CD4-positive, alpha-beta T cell treated with Interleukin-17A for 1 hour (primary cell): Measurements from ENCODE around the gene MLLT10.
"Not testable (repeated sequence)": the region's sequence is repeated elsewhere in the genome, so short reads cannot be mapped to it uniquely, and the experiment has no call there.

Experiments
- DNase-seq: peaks from one replicate; pipeline ENCODE4 v3.0.0-alpha.2; 2020

MLLT10 gene

DNA sequence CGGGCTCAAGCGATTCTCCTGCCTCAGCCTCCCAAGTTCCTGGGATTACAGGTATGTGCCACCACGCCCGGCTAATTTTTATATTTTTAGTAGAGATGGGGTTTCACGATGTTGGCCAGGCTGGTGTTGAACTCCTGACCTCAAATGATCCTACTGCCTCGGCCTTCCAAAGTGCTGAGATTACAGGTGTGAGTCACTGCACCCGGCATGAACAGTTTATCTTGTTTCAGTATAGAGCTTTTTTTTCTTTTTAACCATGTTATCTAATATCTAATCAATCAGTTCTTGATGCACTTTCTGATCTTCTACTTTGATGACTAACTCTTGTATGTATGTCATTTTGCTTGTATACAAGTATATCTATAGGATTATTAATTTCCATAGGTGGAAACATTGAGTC lies 54.1 kb downstream of the MLLT10 start:
- DNase-seq: not testable (repeated sequence)

DNA sequence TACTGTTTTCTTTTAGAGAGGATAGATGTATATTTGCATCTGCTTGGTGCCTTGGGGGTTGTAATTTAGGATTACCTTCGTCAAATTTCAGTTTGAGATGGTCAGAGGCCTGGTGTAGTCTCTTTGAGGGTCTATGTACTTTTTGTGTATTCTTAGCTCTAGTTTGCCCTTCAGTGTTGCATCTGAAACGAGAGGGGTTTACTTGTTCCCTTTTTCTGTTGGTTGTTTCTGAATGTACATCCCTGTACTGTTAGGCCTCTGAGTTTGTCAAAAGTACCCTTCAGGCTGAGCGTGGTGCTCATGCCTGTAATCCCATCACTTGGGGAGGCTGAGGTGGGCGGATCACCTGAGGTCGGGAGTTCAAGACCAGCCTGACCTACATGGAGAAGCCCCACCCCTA lies 60.0 kb downstream of the MLLT10 start:
- no peak for DNase-seq

DNA sequence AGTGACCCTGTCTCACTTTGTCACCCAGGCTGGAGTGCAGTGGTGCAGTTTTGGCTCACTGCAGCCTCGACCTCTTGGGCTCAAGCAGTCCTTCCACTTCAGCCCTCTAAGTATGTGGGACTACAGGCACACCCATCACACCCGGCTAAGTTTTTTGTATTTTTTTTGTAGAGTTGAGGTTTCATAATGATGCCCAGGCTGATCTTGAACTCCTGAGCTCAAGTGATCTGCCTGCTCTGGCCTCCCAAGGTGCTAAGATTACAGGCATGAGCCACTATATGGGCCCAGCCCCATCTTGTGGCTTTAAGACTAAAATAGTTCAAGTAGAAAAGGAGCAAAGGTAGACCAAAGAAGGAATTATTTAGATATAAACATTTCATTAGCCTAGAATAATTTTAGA lies 65.5 kb downstream of the MLLT10 start:
- no peak for DNase-seq

DNA sequence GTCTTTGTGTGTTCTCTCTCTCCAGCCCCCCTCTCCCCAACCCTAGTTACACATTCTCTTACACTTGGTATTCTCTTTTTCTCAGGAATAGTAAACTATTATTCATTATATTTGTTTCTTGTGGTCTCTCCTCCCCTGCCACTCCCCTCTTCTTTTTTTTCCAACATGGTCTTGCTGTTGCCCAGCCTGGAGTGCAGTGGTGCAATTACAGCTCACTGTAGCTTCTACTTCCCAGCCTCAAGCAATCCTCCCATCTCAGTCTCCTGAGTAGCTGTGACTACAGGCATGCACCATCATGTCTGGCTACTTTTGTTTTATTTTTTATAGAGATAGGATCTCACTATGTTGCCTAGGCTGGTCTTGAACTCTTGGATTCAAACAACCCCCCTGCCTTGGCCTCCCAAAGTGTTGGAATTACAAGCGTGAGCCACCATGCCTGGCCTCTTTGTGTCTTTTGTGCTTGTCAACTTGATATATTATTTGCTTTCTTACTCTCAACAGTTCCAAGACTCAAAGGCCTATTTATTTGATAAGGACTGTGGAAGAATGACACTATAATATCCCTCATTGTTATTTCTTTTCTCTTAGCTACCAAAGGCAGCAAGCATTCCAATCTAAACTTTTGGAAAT lies 66.9 kb downstream of the MLLT10 start:
- no peak for DNase-seq

DNA sequence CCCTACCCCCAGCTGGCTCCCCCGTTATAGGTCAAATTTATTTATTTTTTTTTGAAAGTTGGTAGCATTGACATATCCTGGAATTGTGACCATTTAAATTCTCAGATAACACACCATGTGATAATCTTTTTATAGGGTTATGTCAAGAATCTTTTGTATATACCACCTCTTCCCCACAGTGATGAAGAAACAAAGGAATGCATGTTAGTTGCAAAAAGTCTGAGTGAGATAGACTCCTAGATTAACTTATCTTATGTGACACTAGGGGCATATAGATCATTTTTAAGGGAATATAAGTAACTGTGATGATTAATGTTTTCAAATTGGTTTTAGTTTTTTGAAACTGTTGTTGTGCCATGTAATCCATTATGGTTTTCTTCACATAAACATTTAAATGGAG lies 68.3 kb downstream of the MLLT10 start:
- DNase-seq: no peak

DNA sequence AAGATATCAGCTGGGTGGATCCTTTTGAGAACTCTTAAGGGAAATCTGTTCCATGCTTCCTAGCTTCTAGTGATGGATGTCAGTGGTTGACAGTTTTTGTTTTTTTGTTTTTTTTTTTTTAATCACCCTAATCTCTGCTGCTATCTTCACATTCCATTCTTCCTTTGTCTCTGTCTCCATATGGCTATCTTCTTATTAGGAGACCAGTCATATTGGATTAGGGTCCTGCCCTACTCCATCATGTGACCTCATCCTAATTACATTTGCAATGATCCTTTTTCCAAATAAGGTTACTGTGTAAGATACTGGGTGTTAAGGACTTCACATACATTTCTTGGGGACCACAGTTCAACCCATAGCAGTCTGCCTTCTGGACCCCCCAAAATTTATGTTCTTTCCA lies 69.7 kb downstream of the MLLT10 start:
- DNase-seq: no peak

DNA sequence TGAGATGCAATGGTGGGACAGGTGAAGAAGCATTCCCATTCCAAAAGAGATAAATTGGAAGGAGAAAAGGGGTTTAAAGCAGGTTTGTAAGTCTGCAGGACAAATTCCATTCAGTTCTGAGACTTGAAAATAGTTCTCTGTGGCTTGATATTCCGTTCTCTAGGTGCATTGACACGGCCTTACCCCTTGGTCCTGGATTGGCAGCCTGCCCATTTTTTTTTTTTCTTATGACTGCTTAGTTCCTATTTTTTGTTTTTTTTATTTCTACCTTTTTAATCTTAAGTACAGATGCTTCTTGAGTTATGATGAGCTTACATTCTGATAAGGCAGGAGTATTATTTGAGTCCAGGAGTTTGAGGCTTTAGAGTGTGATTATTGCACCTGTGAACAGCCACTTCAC lies 70.6 kb downstream of the MLLT10 start:
- no peak for DNase-seq

DNA sequence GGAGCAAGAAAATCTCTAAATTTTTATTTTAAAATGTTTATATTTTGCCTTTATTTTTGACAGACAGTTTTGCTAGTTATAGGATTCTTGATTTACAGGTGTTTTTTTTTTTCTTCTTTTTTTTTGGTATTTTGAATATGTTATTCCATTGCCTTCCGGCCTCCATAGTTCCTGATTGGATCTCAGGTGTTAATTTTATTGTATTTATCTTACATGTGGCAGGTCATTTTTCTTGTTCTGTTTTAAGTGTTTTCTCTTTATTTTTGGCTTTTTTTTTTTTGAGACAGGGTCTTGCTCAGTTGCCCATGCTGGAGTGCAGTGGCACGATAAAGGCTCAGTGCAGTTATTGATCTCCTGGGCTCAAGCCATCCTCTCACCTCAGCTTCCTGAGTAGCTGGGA lies 73.9 kb downstream of the MLLT10 start:
- no peak for DNase-seq

DNA sequence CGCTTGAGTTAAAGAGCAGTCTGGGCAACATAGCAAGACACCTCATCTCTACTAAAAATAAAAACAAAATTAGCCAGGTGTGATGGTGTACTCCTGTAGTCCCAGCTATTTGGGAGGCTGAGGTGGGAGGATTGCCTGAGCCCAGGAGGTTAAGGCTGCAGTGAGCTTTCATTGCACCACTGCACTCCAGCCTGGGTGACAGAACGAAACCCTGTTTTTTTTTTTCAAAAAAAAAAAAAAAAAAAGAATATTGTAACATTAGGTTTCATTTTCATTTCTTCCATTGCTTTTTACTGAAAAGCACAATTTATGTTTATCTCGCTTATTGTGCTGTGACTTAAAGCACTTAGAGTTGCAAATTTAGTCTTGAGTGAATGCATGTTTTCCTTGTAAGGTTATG lies 80.0 kb downstream of the MLLT10 start:
- no peak for DNase-seq

DNA sequence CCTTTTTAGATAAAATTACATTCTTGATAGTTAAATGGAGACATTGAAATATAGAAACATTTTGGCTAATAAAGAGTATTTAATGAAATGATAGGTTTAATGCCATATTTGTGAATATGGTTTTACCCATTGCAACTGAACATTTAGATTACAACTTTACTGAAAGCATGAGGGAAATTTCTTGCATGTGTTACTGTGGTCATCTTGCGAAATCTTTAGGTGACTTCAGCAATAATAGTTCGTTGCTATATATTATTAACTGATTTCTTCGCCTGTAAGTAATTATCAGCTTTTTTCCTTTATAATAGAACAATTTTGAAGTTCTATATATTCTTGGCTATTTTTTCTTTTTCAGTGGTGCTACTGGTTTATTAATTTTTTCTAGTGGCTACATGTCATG lies 83.2 kb downstream of the MLLT10 start:
- no peak for DNase-seq

DNA sequence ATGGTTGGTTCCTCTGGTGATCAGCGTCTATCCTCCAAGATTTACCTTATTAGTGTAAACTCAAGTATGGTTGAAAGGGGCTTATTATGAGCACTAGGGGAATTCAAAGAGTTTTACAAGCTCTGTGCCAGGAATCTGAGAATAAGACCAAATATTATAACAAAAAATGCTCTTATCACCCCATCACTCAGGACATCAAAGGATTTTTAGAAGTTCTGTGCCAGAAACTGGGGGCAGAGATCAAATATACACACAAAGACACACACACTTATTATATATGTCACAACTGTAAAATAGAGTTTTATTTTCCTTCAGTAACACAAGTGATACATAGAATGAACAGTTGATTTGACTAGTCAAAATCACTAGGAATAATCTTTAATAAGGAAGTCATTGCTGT lies 89.3 kb downstream of the MLLT10 start:
- no peak for DNase-seq

DNA sequence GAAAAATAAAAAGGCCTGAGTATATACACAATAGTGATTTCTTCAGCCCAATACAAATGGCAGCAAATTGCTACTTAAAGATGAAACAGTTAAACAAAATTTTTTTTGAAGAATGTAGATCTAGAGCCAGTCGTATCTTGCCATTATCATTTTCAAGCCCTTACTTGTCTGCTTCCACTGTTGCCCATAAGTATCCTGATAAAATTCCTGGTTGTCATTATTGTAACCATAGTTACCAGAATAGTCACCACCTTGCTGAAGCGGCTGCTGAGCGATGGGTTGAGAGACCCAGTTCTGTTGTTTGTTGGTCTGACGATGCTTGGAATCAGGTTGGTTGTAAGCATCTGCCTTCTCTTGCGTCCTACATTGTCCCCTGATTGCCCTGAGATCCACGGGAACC lies 90.4 kb downstream of the MLLT10 start:
- not testable (repeated sequence) for DNase-seq

DNA sequence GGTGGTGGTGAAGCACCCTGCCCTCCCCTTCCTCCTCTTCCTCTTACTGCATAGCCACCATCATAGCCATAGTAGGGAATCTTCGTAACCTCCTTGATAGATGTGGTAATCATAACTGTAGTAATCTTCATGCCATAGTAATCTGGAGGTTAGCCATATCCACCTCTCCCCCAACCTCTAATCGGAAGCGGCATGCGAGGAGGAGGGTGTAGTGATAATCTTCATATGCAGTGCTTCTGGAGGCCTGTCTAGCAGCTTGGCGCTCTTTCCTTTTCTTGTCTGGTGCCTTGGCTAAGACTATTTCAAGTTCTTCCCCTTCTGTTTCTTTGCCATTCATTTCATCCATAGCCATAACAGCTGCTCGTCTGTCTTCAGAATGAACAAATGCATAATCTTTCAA lies 90.9 kb downstream of the MLLT10 start:
- no peak for DNase-seq

DNA sequence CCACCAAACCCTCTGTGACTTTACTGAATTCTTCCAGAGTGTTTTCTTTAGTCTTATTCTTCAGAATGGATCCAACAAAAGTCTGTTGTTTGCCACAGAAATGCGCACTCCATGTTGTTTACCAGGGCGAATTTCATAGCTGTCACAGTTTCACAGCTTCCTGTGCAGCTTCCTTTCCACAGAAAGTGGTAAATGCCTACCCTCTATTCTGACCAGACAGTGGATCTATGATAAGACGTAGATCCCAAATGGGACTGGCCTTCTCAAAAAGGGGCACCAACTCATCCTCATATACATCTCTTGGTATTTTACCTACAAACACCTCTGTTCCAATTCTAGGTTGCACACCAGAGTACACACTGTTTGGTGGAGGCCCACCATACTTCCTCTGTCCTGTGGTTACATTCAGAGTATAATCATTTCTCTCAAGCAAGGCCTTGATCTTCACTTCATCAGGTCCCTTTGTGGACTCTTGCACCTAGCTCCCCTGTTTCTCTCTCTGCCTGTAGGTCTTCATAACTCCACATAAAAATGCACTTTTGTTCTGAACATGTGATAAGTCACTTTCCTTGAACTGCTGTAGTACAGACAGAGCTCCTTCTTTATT lies 91.7 kb downstream of the MLLT10 start:
- DNase-seq: no peak

DNA sequence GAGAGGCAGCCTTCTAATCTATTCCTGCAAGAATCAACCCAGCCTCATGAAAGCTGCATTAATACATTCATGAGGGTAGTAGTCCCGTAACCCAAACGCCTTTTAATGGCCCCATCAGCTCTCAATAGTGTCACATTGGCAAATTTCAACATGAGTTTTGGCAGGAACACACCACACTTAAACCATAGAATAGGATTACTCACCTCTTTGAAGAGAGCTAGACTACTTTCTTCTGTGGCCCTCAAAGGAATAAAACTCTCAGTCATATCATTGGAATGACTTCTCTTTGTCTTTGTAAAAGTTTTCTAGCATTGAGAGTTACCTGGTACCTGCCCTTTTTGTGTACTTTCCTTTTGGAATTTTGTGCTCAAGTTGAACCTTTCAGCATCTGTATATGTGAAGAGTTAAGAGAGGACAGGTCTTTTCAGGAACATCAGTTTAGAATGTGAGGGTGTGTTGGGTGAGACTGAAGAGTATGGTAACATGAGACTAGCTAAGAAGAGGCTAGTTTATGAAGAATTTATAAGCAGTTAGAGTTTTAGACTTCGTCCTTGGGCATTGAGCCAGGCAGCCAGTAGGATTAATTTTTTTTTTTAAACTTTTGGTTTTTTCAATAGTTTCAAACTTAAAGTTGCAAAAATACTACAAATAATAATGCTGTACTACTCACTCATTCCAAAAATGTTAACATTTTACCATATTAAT lies 92.6 kb downstream of the MLLT10 start:
- DNase-seq: no peak

DNA sequence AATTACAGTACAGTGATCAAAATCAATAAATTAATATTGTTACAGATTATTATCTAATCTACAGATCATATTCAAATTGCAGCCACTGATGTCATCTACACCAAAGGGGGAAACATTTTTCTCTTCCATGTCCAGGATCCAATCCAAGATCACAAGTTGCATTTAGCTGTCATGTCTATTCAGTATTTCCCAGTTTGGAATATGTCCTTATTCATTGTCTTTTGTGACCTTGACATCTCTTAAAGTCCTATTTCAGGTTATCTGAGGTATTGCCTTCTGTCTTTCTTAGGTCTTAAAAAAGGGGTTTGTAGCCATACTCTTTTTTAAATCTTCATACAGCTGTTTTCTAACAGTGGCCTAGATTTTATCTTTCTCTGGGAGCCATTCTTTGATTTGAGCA lies 93.3 kb downstream of the MLLT10 start:
- no peak for DNase-seq

DNA sequence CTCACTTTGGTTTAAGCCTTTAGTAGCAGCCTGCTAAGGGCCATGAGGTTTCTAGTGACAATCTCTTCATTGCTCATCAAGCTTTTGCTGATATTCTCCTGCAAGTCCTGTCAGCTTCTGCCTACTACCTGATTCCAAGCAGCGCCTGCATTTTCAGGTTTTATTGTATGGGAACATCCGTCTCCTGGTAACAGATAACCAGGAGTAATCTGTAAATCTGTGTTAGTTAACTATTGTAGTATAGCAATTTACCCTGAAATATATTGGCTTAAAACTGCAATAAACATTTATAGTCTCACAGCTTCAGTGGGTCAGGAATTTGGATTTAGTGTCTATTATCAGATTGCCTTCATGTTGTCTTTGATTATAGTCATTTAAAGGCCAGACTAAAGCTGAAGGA lies 94.0 kb downstream of the MLLT10 start:
- DNase-seq: no peak

DNA sequence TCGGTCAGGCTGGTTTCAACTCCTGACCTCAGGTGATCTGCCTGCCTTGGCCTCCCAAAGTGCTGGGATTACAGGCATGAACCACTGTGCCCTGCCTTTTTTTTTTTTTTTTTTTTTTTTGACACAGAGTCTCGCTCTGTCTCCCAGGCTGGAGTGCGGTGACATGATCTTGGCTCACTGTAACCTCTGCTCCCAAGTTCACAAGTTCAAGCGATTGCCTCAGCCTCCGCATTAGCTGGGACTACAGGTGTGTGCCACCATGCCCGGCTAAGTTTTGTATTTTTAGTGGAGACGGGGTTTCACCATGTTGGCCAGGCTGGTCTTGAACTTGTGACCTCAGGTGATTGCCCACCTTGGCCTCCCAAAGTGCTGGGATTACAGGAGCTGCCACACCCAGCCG lies 94.6 kb downstream of the MLLT10 start:
- DNase-seq: not testable (repeated sequence)

DNA sequence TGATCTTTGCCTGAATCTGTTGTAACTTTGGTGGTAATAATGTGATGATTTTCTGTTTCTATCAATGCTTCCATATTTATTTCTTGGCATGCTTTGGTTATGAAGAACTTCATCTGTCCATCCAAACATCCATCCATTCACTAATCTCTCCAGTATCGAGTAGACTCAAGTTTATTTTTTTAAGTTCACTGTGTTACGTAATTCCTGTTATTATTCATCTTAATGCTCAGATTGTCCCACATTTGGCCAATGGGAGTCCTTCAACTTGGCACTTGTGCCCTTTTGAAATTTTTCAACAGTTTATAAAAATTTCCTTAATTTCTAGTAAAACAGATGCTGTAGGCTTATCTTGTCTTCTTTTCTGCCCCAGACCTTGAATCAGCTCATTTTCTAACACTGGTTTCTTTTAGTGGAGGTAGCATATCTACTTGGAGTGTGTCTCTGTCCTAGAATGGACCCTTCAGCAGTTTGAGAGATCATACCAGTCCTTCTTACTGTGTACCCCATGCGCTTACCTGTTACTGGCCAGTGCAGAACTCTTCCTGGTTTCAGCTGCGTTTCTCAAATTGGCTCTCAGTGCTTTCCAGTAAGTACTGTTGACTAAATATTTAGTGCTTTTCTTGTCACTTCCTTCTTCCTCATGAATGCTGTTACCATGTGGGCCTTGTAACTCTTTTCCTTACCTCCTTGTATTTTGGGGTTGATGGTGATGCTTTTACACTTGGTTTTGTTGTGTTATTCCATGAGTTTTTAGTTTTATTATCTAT lies 100.8 kb downstream of the MLLT10 start:
- DNase-seq: no peak

DNA sequence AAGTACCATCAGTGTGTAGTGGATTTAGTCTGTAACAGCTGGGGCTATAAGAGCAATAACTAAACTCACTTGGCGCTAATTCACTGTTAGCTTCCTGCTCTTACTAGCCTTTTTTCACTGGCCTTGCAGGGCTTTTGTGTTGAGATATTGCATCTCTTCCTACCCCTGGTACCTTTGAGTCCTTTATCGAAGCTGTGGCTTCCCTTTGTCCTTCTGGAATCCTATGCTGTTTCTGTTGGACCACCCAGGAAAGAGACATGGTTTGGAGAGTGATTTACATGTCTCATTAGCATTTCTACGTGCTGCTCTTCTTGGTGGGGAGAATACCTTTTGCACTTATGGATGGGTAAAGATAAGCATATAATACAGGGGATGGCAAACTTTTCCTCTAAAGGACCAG lies 103.8 kb downstream of the MLLT10 start:
- no peak for DNase-seq

DNA sequence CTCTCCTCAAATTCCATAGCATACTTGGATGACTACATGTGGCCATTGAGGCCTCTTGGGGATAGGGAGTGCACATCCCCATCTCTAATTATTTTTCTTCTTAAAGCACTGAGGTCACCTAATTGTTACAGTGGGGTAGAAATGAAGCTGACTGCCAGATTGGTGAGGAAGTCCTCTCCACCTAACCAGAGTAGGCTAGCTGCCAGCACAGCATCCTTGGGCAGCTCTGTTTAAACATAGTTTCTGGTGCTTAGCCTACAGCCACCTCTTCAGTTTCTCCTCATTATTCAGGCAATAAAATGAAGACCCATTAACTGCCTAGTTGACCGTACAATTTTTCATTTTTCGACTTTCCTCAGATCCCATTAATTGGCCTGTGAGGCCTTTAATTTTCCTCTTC lies 104.6 kb downstream of the MLLT10 start:
- DNase-seq: no peak

DNA sequence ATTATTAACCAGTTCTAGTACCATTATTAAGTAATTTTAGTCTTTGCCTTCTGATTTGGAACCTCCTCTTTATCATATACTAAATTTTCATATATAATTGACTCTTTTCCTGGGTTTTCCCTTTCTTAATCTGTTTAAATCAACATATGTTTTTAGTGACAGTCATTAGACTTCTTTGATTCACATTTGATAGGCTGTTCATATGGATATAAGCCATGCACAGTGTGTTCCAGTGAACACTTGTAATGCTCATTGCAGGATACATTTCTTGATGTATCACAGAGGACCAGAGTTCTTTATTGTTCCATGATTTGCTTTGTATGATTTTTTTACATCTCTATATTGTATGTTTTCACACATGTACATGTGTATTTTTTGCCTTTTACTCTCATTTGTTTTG lies 114.0 kb downstream of the MLLT10 start:
- DNase-seq: no peak

DNA sequence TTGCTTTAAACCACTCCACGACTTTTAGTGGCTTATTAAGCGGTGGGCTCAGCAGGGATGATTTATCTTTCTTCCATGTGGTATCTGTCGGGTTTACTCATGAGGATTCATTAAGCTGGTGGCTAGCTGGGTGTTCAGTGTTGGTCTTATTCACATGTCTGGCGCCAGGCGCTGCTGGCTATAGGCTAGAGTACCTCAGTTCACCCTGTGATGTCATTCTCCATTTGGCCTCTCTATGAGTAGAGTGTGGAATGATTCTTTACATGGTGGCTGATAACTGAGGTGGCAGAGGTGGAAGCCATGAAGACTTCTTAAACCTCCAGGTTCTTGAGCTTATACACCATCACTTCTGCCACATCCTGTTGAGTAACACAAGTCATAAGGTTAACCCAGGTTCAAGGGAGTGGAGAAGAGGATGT lies 115.4 kb downstream of the MLLT10 start:
- DNase-seq: peak; percentile 2

DNA sequence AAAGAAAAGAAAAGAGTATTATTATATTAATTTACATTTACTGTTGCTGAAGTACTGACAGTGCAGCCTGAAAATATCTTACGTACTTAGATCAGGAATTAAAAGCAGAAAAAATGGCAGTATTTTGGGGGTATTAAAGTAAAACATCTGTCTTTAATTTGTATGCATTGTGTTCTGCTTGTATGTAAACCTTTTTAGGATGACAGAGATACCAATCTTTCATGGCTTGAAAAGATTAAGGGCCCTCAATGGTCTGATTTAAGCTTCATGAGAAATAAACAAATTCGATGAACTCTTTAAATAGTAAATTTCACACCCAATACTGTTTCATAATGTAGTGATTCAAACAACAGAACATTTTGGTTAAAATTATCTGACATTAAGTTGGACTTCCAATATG lies 116.3 kb downstream of the MLLT10 start:
- no peak for DNase-seq
